Measurements from ENCODE around the gene IL1RAPL1. TPM values are rescaled to one million over a fixed set of nuclear protein-coding genes. Genes with fewer than 3 reads are reported as not detected.

The IL1RAPL1 gene
- total RNA-seq, 2 donors from 2014 or later: 0.54 TPM; not detected in 1

DNA sequence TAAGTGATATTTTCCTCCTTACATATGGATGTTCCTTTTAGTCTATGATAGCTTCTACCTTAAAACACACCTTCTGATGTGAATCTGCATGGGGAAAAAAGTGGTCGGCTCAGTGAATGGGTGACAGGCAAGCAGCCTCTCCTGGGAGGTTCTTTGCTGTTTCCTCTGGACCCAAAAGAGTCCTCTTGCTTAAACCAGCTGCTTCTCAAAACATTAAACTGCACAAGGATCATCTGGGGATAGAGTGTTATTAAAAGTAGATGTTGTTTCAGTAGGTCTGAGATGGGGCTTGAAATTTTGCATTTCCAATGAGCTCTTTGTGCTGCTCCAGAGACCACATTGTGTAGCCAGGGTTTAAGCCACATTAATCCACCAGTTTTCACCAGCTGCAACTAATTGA is 452.9 kb downstream of the IL1RAPL1 start:
- Histone ChIP-seq H3K27ac (no peak overlapping the region), H3K36me3 (no peaks in the 10 kb centered on the region), H3K4me1 (ENCODE audit: control insufficient read depth in 1 of 2, low read depth in 2 of 2) (no peaks in the 10 kb centered on the region), H3K4me3 (no peak overlapping the region), H3K9me3 (no peaks in the 10 kb centered on the region), H3K27me3 (replicated peaks; ENCODE audit: insufficient read depth) (no peaks in the 10 kb centered on the region)
- DNase-seq (ENCODE audit: low spot score) (no peak), ATAC-seq (ENCODE audit: insufficient number of reproducible peaks, low FRiP score, low read depth) (no peak)
- TF ChIP-seq CTCF (IDR thresholded peaks at IDR 0.05): no peak

DNA sequence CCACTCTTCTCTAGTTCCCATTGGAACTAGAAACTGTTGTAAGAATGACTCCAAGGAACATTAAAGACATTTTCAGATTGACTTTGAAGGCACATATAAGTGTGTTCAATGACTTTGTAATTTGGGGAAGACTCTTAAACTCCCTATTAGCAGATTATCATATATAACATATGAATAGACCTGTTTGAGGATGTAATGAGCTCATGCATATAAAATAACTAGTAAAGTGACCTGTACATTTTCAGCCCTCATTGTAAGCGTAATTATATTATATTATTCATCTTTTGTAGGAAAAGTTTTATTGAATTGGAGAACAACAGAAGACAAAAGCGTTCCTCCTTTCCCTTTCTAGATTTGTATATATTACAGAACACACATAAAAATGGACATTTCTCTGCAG is 455.1 kb downstream of the IL1RAPL1 start:
- ATAC-seq (ENCODE audit: insufficient number of reproducible peaks, low FRiP score, low read depth) (no peak), DNase-seq (ENCODE audit: low spot score) (no peak)
- H3K4me3 ChIP-seq: no peak overlapping the region
- no peaks in the 10 kb centered on the region for H3K4me1 ChIP-seq (ENCODE audit: control insufficient read depth in 1 of 2, low read depth in 2 of 2)
- H3K36me3 ChIP-seq: no peaks in the 10 kb centered on the region
- H3K27me3 ChIP-seq (replicated peaks; ENCODE audit: insufficient read depth): no peaks in the 10 kb centered on the region
- H3K9me3 ChIP-seq: no peaks in the 10 kb centered on the region
- no peak overlapping the region for H3K27ac ChIP-seq
- TF ChIP-seq CTCF (IDR thresholded peaks at IDR 0.05): no peak

GRCh38 chrX:29043746-29044145 is 456.5 kb downstream of the IL1RAPL1 start:
- H3K4me3 ChIP-seq: no peak overlapping the region
- H3K36me3 ChIP-seq: no peaks in the 10 kb centered on the region
- no peak overlapping the region for H3K27ac ChIP-seq
- TF ChIP-seq CTCF (IDR thresholded peaks at IDR 0.05): no peak
- DNase-seq (ENCODE audit: low spot score): no peak
- H3K9me3 ChIP-seq: no peaks in the 10 kb centered on the region
- H3K4me1 ChIP-seq (ENCODE audit: control insufficient read depth in 1 of 2, low read depth in 2 of 2): no peaks in the 10 kb centered on the region
- H3K27me3 ChIP-seq (replicated peaks; ENCODE audit: insufficient read depth): no peaks in the 10 kb centered on the region
- ATAC-seq (ENCODE audit: insufficient number of reproducible peaks, low FRiP score, low read depth): no peak

GRCh38 chrX:29044423-29045184 is 457.4 kb downstream of the IL1RAPL1 start:
- H3K27ac ChIP-seq: no peak overlapping the region
- TF ChIP-seq CTCF (IDR thresholded peaks at IDR 0.05): no peak
- DNase-seq (ENCODE audit: low spot score): no peak
- no peaks in the 10 kb centered on the region for H3K27me3 ChIP-seq (replicated peaks; ENCODE audit: insufficient read depth)
- H3K36me3 ChIP-seq: no peaks in the 10 kb centered on the region
- ATAC-seq (ENCODE audit: insufficient number of reproducible peaks, low FRiP score, low read depth): no peak
- H3K9me3 ChIP-seq: no peaks in the 10 kb centered on the region
- H3K4me1 ChIP-seq (ENCODE audit: control insufficient read depth in 1 of 2, low read depth in 2 of 2): no peaks in the 10 kb centered on the region
- H3K4me3 ChIP-seq: no peak overlapping the region

- ATAC-seq (ENCODE audit: insufficient number of reproducible peaks, low FRiP score, low read depth): no peak
- TF ChIP-seq CTCF (IDR thresholded peaks at IDR 0.05): no peak
- DNase-seq (ENCODE audit: low spot score): no peak
- Histone ChIP-seq H3K27ac (no peak overlapping the region), H3K36me3 (no peaks in the 10 kb centered on the region), H3K4me1 (ENCODE audit: control insufficient read depth in 1 of 2, low read depth in 2 of 2) (no peaks in the 10 kb centered on the region), H3K27me3 (replicated peaks; ENCODE audit: insufficient read depth) (no peaks in the 10 kb centered on the region), H3K9me3 (no peaks in the 10 kb centered on the region), H3K4me3 (no peak overlapping the region)
These were observed 478.2 kb downstream of the IL1RAPL1 start for GRCh38 chrX:29065477-29065876.

Data from thoracic aorta (tissue), 2 donors.